Endometrial microvascular endothelial cells (primary cell): ENCODE data around the gene C1QTNF9B. TPM values are rescaled to one million over a fixed set of nuclear protein-coding genes. Genes with fewer than 3 reads are reported as not detected.

Source experiments
- in situ Hi-C: cut with HindIII; loops from 2 replicates; pipeline ENCODE4 v1.10.0; 2017; ENCODE audit warnings: low sequenced_read_pairs, low pct_unique_long_range_greater_than_20kb; ENCODE audit errors: inconsistent ontology term
- total RNA-seq: library from RNA; depleted of rRNA; stranded (reverse); fragments of >200 nt; gene quantifications from one replicate; pipeline ENCODE4 v1.2.3, GENCODE V29; 2015; ENCODE audit errors: inconsistent ontology term

Gene C1QTNF9B
- total RNA-seq, 1 donor from 2014 or later = not detected

- in situ Hi-C loops = no loop called here
Observed at GRCh38 chr13:23865906-23866305, 31.4 kb downstream of the C1QTNF9B start.

- in situ Hi-C loops = no loop called here
Observed at GRCh38 chr13:23865026-23865425, 32.3 kb downstream of the C1QTNF9B start.

GRCh38 chr13:23861310-23861709, 36.0 kb downstream of the C1QTNF9B start:
- in situ Hi-C loops = no loop called here

GRCh38 chr13:23859904-23860303, 37.4 kb downstream of the C1QTNF9B start:
- in situ Hi-C loops = no loop called here

GRCh38 chr13:23859455-23859854, 37.8 kb downstream of the C1QTNF9B start:
- in situ Hi-C loops = no loop called here

- in situ Hi-C loops = no loop called here
Observed at GRCh38 chr13:23858546-23858945, 38.8 kb downstream of the C1QTNF9B start.

- in situ Hi-C loops = no loop called here
Observed at GRCh38 chr13:23856008-23856750, 41.1 kb downstream of the C1QTNF9B start.

GRCh38 chr13:23855360-23855759, 41.9 kb downstream of the C1QTNF9B start:
- in situ Hi-C loops = no loop called here

GRCh38 chr13:23852351-23852750, 45.0 kb downstream of the C1QTNF9B start:
- in situ Hi-C loops = no loop called here

- in situ Hi-C loops = no loop called here
Observed at GRCh38 chr13:23851106-23851505, 46.2 kb downstream of the C1QTNF9B start.

- in situ Hi-C loops = no loop called here
Observed at GRCh38 chr13:23850134-23850533, 47.2 kb downstream of the C1QTNF9B start.

- in situ Hi-C loops = no loop called here
Observed at GRCh38 chr13:23849670-23850069, 47.6 kb downstream of the C1QTNF9B start.

GRCh38 chr13:23848646-23849141, 48.6 kb downstream of the C1QTNF9B start:
- in situ Hi-C loops = no loop called here

- in situ Hi-C loops = no loop called here
Observed at GRCh38 chr13:23848019-23848418, 49.3 kb downstream of the C1QTNF9B start.

GRCh38 chr13:23847497-23847896, 49.8 kb downstream of the C1QTNF9B start:
- in situ Hi-C loops = no loop called here

- in situ Hi-C loops = no loop called here
Observed at GRCh38 chr13:23845105-23845725, 52.1 kb downstream of the C1QTNF9B start.

GRCh38 chr13:23844132-23844531, 53.2 kb downstream of the C1QTNF9B start:
- in situ Hi-C loops = no loop called here

GRCh38 chr13:23843436-23843835, 53.9 kb downstream of the C1QTNF9B start:
- in situ Hi-C loops = no loop called here

GRCh38 chr13:23842406-23842805, 54.9 kb downstream of the C1QTNF9B start:
- in situ Hi-C loops = no loop called here
